ENCODE measurements around the gene ST8SIA6. TPM values are rescaled to one million over a fixed set of nuclear protein-coding genes. Genes with fewer than 3 reads are reported as not detected.

Gene ST8SIA6
- total RNA-seq, 3 donors from 2014 or later (not counting 1 experiment from before 2014, with no cell fraction given): 12.2 to 19.7 (median 12.5) TPM

- no peak for DNase-seq
- no peak for ATAC-seq
- Histone ChIP-seq H3K27me3 (ENCODE audit: control insufficient read depth, insufficient read depth, low read length) (no peaks in the 10 kb centered on the region), H3K27ac (ENCODE audit: low read length) (no peak overlapping the region), H3K4me1 (ENCODE audit: control insufficient read depth, insufficient read depth, low read length) (no peaks in the 10 kb centered on the region), H3K36me3 (ENCODE audit: control insufficient read depth, insufficient read depth, low read length) (no peaks in the 10 kb centered on the region), H3K9me3 (ENCODE audit: control insufficient read depth, insufficient read depth, low read length) (no peaks in the 10 kb centered on the region), H3K4me3 (ENCODE audit: low read length) (no peak overlapping the region)
- Mint-ChIP-seq H3K4me1 (no peaks in the 10 kb centered on the region), H3K27ac (no peak overlapping the region), H3K27me3 (ENCODE audit: low read depth in 2 of 2) (no peaks in the 10 kb centered on the region), H3K9me3 (peaks cover 0 to 2% of the 10 kb centered on the region in 2 donors), H3K4me3 (no peak overlapping the region), H3K36me3 (peaks cover under 1% of the 10 kb centered on the region)
- TF ChIP-seq CTCF (IDR thresholded peaks at IDR 0.05): no peak
- intact Hi-C loops (cut with micrococcal nuclease): no loop called here
- WGBS (ENCODE audit: insufficient coverage): 85% methylated on average over 21 of the region's 21 CpGs
These were observed 105.7 kb downstream of the ST8SIA6 start for GRCh38 chr10:17348501-17349349.

GRCh38 chr10:17348011-17348500 is 106.3 kb downstream of the ST8SIA6 start:
- intact Hi-C loops (cut with micrococcal nuclease): no loop called here
- Histone ChIP-seq H3K36me3 (ENCODE audit: control insufficient read depth, insufficient read depth, low read length) (no peaks in the 10 kb centered on the region), H3K9me3 (ENCODE audit: control insufficient read depth, insufficient read depth, low read length) (no peaks in the 10 kb centered on the region), H3K27ac (ENCODE audit: low read length) (no peak overlapping the region), H3K27me3 (ENCODE audit: control insufficient read depth, insufficient read depth, low read length) (no peaks in the 10 kb centered on the region), H3K4me1 (ENCODE audit: control insufficient read depth, insufficient read depth, low read length) (no peaks in the 10 kb centered on the region), H3K4me3 (ENCODE audit: low read length) (no peak overlapping the region)
- DNase-seq (no peak), ATAC-seq (no peak)
- H3K36me3 Mint-ChIP-seq: no peaks in the 10 kb centered on the region
- H3K27me3 Mint-ChIP-seq (ENCODE audit: low read depth in 2 of 2): no peaks in the 10 kb centered on the region
- WGBS (ENCODE audit: insufficient coverage): 77% methylated on average over 3 of the region's 4 CpGs
- TF ChIP-seq CTCF (IDR thresholded peaks at IDR 0.05): no peak
- H3K4me3 Mint-ChIP-seq: no peak overlapping the region
- H3K9me3 Mint-ChIP-seq: peaks cover 0 to 2% of the 10 kb centered on the region in 2 donors
- no peaks in the 10 kb centered on the region for H3K4me1 Mint-ChIP-seq
- H3K27ac Mint-ChIP-seq: no peak overlapping the region

- Mint-ChIP-seq H3K4me3 (no peak overlapping the region), H3K27ac (no peak overlapping the region), H3K4me1 (no peaks in the 10 kb centered on the region), H3K9me3 (peaks cover 4 to 5% of the 10 kb centered on the region in 2 donors), H3K27me3 (ENCODE audit: low read depth in 2 of 2) (no peaks in the 10 kb centered on the region), H3K36me3 (peaks cover 18% of the 10 kb centered on the region)
- TF ChIP-seq CTCF (IDR thresholded peaks at IDR 0.05): no peak
- Histone ChIP-seq H3K4me1 (ENCODE audit: control insufficient read depth, insufficient read depth, low read length) (no peaks in the 10 kb centered on the region), H3K4me3 (ENCODE audit: low read length) (no peak overlapping the region), H3K9me3 (ENCODE audit: control insufficient read depth, insufficient read depth, low read length) (peaks cover 15% of the 10 kb centered on the region), H3K27ac (ENCODE audit: low read length) (no peak overlapping the region), H3K36me3 (ENCODE audit: control insufficient read depth, insufficient read depth, low read length) (no peaks in the 10 kb centered on the region), H3K27me3 (ENCODE audit: control insufficient read depth, insufficient read depth, low read length) (no peaks in the 10 kb centered on the region)
- 86% methylated on average over 4 of the region's 4 CpGs for WGBS (ENCODE audit: insufficient coverage)
- no peak for DNase-seq
- intact Hi-C loops (cut with micrococcal nuclease): no loop called here
- no peak for ATAC-seq
These were observed 110.2 kb downstream of the ST8SIA6 start for GRCh38 chr10:17344206-17344605.

Measured in natural killer cell (primary cell).